Neural crest cell (in vitro differentiated cells): ENCODE measurements around the gene AHCY. TPM values are rescaled to one million over a fixed set of nuclear protein-coding genes. Genes with fewer than 3 reads are reported as not detected.
"Not testable (repeated sequence)": the region's sequence is repeated elsewhere in the genome, so short reads cannot be mapped to it uniquely, and the experiment has no call there.

Experiments used
- DNase-seq: peaks from one replicate; pipeline ENCODE4 v3.0.0; 2021; ENCODE audit warnings: low read depth, mixed read lengths, low spot score
- H3K27ac Mint-ChIP-seq: one replicate; pipeline ENCODE4 v1.8.0; 2021; ENCODE audit warnings: mild to moderate bottlenecking, mixed read lengths; ENCODE audit not compliant: unreplicated experiment
- H3K27me3 Mint-ChIP-seq: 2 replicates; pipeline ENCODE4 v1.8.0; 2021; ENCODE audit warnings: low read depth, mild to moderate bottlenecking, mixed read lengths
- H3K36me3 Mint-ChIP-seq: 2 replicates; pipeline ENCODE4 v1.8.0; 2021; ENCODE audit warnings: low read depth, mild to moderate bottlenecking, mixed read lengths
- H3K4me1 Mint-ChIP-seq: 2 replicates; pipeline ENCODE4 v1.8.0; 2021; ENCODE audit warnings: mixed read lengths
- H3K4me3 Mint-ChIP-seq: one replicate; pipeline ENCODE4 v1.8.0; 2021; ENCODE audit warnings: mild to moderate bottlenecking, mixed read lengths
- H3K9me3 Mint-ChIP-seq: 2 replicates; pipeline ENCODE4 v1.8.0; 2021; ENCODE audit warnings: mixed read lengths
- CTCF ChIP-seq: fragments of 200-600 bp; sonication (generic); conservative IDR thresholded peaks from 2 replicates; pipeline ENCODE4 v1.5.0; 2021; ENCODE audit warnings: antibody characterized with exemption, mild to moderate bottlenecking
- total RNA-seq: library from RNA; stranded (reverse); gene quantifications from 2 replicates; pipeline ENCODE4 v1.2.1, GENCODE V29; 2021

Gene AHCY
- total RNA-seq, 1 donor from 2014 or later = 358 TPM

- H3K4me1 Mint-ChIP-seq = peaks cover 13% of the 10 kb centered on the region
Measured at GRCh38 chr20:34301587-34302311, 1.4 kb downstream of the AHCY start.

GRCh38 chr20:34300809-34301586 is 2.2 kb downstream of the AHCY start:
- no peak overlapping the region for H3K4me3 Mint-ChIP-seq
- H3K36me3 Mint-ChIP-seq = peaks cover 3% of the 10 kb centered on the region
- H3K27ac Mint-ChIP-seq = no peak overlapping the region
- H3K4me1 Mint-ChIP-seq = peaks cover 13% of the 10 kb centered on the region
- H3K9me3 Mint-ChIP-seq = no peaks in the 10 kb centered on the region
- DNase-seq = no peak
- H3K27me3 Mint-ChIP-seq = no peaks in the 10 kb centered on the region
- no peak for TF ChIP-seq CTCF

More at GRCh38 chr20:34301587-34302311, 1.4 kb downstream of the AHCY start:
- DNase-seq = no peak
- H3K9me3 Mint-ChIP-seq = no peaks in the 10 kb centered on the region
- no peak overlapping the region for H3K4me3 Mint-ChIP-seq
- peak overlapping the region; percentile 90 for H3K27ac Mint-ChIP-seq
- H3K27me3 Mint-ChIP-seq = no peaks in the 10 kb centered on the region
- peaks cover 3% of the 10 kb centered on the region for H3K36me3 Mint-ChIP-seq
- TF ChIP-seq CTCF = no peak

GRCh38 chr20:34300256-34300806 is 2.8 kb downstream of the AHCY start:
- no peak for DNase-seq
- H3K9me3 Mint-ChIP-seq = no peaks in the 10 kb centered on the region
- H3K4me3 Mint-ChIP-seq = no peak overlapping the region
- H3K27ac Mint-ChIP-seq = no peak overlapping the region
- H3K36me3 Mint-ChIP-seq = peaks cover 7% of the 10 kb centered on the region
- no peak for TF ChIP-seq CTCF
- no peaks in the 10 kb centered on the region for H3K27me3 Mint-ChIP-seq
- peaks cover 13% of the 10 kb centered on the region for H3K4me1 Mint-ChIP-seq

- no peak overlapping the region for H3K27ac Mint-ChIP-seq
- DNase-seq = no peak
- peaks cover 7% of the 10 kb centered on the region for H3K36me3 Mint-ChIP-seq
- H3K4me3 Mint-ChIP-seq = no peak overlapping the region
- H3K9me3 Mint-ChIP-seq = no peaks in the 10 kb centered on the region
- TF ChIP-seq CTCF = no peak
- no peaks in the 10 kb centered on the region for H3K27me3 Mint-ChIP-seq
- peaks cover 13% of the 10 kb centered on the region for H3K4me1 Mint-ChIP-seq
Measured at GRCh38 chr20:34299556-34300255, 3.4 kb downstream of the AHCY start.

- not testable (repeated sequence) for H3K4me1 Mint-ChIP-seq, H3K27ac Mint-ChIP-seq, H3K9me3 Mint-ChIP-seq, H3K27me3 Mint-ChIP-seq, DNase-seq
- H3K36me3 Mint-ChIP-seq = peaks cover 16% of the 10 kb centered on the region
- peak overlapping the region; percentile 79 for H3K4me3 Mint-ChIP-seq
- TF ChIP-seq CTCF = peak; percentile 54
Measured at GRCh38 chr20:34298294-34298784, 4.8 kb downstream of the AHCY start.
